Stimulated activated CD4-positive, alpha-beta T cell treated with anti-CD3 and anti-CD28 coated beads, Interleukin-4, amount 100 ng/mL, for 24 hours (primary cell): ENCODE data around the gene IRF3.
A peak's percentile ranks its signal among the peaks of the same experiment; 100 is the strongest.

Experiments used
- DNase-seq: peaks from one replicate; pipeline ENCODE4 v3.0.0-alpha.2; 2020

Gene IRF3, protein sequence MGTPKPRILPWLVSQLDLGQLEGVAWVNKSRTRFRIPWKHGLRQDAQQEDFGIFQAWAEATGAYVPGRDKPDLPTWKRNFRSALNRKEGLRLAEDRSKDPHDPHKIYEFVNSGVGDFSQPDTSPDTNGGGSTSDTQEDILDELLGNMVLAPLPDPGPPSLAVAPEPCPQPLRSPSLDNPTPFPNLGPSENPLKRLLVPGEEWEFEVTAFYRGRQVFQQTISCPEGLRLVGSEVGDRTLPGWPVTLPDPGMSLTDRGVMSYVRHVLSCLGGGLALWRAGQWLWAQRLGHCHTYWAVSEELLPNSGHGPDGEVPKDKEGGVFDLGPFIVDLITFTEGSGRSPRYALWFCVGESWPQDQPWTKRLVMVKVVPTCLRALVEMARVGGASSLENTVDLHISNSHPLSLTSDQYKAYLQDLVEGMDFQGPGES

GRCh38 chr19:49665351-49666119 is at the start of gene IRF3, which contains the start of gene BCL2L12:
Gene IRF3 (minus strand): TSS chr19:49665857. CDS start chr19:49664838, 1,019 bp downstream.
Gene BCL2L12 (plus strand): TSS chr19:49665933. CDS start chr19:49666693, 760 bp downstream.
- peak; percentile 100 for DNase-seq

DNA sequence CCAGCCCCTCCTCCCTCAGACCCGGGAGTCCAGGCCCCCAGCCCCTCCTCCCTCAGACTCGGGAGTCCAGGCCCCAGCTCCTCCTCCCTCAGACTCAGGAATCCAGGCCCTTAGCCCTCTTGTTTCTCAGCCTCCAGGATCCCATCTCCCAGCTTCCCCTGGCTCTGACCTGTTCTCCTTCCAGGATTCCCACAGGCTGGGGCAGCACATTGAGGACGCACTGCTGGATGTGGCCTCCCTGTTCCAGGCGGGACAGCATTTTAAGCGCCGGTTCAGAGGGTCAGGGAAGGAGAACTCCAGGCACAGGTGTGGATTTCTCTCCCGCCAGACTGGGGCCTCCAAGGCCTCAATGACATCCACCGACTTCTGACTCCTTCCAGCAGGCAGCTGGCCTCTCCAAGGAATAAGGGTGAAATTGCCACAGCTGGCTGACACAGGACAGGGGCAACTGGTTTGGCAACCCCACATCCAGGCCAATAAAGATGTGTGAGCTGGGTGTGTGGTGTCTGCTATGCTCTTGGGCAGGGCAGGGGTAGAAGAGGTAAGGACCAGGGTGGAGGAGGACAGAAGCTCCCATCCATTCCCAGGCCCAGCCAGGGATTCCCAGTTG is 47.7 kb upstream of the IRF3 start:
- DNase-seq: no peak

GRCh38 chr19:49712397-49712859 is 46.8 kb upstream of the IRF3 start:
- no peak for DNase-seq

DNA sequence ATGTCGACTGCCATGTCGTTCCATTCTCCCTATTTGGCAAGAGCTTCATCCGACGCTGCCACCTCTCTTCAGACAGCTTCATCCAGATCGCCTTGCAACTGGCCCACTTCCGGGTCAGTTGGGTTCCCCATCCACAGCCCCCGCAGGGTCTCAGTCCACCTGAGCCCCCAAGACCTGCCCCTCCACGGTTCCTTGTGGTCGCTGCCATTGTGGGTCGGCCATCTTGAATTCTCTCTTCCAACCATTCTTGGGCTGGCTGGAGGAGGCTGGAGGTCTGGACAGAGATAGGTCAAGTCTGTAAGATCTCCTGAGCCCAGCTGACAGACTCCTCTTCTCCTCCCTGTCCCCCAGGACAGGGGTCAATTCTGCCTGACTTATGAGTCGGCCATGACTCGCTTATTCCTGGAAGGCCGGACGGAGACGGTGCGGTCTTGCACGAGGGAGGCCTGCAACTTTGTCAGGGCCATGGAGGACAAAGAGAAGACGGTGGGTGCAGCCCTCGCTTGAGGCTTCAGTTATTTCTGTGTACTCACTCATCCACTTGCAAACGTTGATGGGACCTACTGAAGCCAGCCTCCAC is 44.8 kb upstream of the IRF3 start:
- DNase-seq: no peak

DNA sequence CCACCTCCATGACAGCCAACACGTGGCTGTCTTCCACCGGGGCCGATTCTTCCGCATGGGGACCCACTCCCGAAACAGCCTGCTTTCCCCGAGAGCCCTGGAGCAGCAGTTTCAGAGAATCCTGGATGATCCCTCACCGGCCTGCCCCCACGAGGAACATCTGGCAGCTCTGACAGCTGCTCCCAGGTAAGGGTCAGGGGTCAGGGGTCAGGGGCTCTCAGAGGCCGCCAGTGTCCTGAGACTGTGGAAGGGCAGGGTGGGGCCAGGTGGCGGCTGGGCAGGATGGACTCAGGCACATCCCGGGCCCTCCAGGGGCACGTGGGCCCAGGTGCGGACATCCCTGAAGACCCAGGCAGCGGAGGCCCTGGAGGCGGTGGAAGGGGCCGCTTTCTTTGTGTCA is 40.3 kb upstream of the IRF3 start:
- DNase-seq: no peak

DNA sequence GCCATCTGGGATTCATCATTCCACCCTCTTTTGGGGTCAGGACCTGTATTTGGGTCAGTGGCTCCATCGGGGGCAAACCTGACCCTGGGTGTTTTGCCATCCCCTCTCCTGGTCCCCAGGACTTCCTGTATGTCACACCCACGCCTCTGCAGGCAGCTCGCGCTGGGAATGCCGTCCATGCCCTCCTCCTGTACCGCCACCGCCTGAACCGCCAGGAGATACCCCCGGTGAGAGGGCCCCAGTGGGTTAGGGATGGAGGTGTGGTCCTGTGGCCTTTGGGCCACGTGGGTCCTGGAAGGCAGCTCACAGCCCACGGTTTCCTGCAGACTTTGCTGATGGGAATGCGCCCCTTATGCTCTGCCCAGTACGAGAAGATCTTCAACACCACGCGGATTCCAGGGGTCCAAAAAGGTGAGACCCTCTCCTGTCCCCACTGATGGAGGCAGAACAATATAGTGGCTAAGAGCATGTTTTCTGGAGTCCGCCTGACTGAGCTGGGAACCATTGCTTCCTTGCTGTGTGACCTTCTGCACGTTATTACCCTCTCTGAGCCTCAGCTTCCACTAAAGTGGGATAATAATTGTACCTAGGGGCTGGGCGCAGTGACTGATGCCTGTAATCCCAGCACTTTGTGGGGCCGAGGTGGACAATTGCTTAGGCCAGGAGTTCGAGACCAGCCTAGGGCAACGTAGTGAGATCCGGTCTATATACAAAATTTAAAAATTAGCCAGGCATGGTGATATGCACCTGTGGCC is 39.4 kb upstream of the IRF3 start:
- DNase-seq: no peak

DNA sequence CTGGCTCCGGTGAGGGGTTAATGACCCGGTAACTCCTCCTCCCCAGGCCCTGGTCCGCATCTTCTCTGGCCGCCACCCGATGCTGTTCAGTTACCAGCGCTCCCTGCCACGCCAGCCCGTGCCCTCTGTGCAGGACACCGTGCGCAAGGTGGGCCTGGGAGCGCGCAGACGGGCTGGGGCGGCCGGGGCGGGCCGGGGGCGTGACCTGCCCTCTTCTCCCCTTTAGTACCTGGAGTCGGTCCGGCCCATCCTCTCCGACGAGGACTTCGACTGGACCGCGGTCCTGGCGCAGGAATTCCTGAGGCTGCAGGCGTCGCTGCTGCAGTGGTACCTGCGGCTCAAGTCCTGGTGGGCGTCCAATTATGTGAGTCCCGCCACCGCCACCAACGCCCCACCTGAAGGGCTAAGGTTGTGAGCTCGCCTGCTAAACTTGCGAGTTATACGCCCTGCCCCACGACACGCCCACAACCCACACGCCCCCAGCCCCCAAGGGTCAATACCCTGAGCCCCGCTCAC is 35.7 kb upstream of the IRF3 start:
- DNase-seq: no peak

- DNase-seq: no peak
Measured at GRCh38 chr19:49700563-49700962, 34.9 kb upstream of the IRF3 start.

- DNase-seq: no peak
Measured at GRCh38 chr19:49699364-49699763, 33.7 kb upstream of the IRF3 start.

DNA sequence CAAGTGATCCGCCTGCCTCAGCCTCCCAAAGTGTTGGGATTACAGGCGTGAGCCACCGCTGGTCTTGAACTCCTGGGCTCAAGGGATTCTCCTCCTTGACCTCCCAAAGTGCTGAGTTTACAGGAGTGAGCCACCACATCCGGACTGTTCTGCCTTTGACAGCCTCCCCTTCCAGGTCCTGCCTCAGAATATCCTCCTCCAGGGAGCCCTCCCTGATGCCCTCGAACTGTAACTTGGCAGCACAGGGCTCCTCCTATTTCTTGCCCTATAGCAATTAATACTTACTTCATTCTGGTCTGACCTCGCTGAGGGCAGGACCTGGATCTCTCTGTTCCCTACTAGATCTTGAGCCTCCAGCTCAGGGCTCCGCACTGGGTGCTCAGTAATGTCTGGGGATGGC is 31.2 kb upstream of the IRF3 start:
- DNase-seq: no peak

DNA sequence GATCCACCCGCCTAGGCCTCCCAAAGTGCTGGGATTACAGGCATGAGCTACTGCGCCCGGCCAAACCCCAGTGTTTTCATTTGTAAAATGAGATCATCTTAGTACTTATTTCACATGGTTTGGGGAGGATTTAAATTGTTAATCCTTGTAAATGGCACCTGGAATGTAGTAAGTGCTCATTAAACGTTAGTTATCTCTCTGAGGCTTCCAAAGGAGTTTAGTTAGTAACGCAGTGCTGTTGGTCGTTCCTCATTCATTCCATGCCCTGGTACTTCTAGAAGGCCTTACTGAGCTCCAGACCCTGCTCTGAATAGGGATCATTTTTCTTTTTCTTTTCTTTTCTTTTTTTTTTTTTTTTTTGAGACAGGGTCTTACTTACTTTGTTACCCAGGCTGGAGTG is 30.5 kb upstream of the IRF3 start:
- no peak for DNase-seq

GRCh38 chr19:49692147-49692506 is 26.5 kb upstream of the IRF3 start:
- no peak for DNase-seq

DNA sequence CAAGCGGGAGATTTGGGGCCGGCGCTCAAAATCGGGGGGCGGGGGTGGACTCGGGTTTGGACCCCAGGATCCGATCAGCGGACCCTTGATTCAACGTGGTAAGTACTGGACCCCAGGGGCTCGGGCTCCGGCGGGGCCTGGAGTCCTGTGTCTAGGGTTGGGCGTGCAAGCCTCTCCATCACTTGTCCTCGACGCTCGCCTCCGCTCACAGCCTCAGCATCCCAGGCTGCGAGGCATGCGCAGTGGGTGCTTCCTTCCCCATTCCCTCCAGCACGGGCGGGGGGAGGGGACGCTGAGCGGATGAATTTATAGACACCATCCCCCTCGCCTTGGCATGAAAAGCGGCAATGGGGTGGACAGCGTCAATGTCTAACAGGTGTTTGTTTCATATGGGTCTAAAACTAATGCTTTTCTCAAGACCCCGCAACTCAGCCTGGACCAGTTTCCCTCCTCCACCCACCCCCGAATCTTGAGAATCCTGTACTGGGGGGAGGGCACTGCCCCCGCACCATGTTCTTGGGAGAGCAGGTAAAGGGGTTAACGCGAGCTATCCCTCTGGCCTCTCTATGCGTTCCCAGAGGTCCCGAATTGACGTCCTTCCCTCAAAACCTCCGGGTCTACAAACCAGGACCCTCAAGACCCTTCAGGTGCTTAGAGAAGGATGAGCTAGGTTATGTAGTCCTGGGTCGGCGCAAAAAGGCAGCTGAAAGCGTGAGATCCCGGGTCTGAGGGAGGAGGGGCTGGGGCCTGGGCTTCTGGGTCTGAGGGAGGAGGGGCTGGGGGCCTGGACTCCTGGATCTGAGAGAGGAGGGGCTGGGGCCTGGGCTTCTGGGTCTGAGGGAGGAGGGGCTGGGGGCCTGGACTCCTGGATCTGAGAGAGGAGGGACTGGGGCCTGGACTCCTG is 25.8 kb upstream of the IRF3 start:
- peak; percentile 44 for DNase-seq

DNA sequence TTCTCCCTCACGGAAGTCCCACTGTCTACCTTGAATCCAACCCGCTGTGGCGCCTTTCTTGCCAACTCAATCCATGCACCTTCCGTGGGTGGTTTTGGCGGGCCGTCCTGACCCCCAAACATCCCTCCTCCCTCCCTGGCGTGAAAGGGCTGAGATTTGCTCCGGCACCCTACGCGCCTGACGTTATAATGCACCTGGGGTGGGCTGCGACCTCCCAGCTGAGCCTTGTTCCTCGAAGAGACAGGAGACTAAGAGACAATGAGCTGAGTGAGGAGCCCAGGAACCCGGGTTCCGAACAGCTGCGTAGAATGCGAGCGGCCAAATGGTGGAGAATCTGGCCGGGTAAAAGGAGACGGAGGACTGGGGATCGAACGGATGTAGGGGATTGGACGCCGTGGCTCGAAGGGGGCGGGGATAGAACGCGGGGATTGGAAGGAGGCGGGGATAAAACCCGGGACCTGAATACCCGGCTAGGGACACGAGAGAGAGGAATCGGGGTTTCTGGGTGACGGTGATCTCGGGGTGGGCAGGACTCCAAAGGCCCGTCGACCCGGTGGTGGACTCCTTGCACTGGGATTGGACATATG is 25.1 kb upstream of the IRF3 start, which contains the start of gene CPT1C:
Gene CPT1C (plus strand): TSS at position 461 of the 587 bp plus-strand sequence. CDS start 1,137 bp downstream, outside the sequence.
- peak; percentile 67 for DNase-seq

GRCh38 chr19:49690079-49690655 is 24.5 kb upstream of the IRF3 start:
- no peak for DNase-seq

DNA sequence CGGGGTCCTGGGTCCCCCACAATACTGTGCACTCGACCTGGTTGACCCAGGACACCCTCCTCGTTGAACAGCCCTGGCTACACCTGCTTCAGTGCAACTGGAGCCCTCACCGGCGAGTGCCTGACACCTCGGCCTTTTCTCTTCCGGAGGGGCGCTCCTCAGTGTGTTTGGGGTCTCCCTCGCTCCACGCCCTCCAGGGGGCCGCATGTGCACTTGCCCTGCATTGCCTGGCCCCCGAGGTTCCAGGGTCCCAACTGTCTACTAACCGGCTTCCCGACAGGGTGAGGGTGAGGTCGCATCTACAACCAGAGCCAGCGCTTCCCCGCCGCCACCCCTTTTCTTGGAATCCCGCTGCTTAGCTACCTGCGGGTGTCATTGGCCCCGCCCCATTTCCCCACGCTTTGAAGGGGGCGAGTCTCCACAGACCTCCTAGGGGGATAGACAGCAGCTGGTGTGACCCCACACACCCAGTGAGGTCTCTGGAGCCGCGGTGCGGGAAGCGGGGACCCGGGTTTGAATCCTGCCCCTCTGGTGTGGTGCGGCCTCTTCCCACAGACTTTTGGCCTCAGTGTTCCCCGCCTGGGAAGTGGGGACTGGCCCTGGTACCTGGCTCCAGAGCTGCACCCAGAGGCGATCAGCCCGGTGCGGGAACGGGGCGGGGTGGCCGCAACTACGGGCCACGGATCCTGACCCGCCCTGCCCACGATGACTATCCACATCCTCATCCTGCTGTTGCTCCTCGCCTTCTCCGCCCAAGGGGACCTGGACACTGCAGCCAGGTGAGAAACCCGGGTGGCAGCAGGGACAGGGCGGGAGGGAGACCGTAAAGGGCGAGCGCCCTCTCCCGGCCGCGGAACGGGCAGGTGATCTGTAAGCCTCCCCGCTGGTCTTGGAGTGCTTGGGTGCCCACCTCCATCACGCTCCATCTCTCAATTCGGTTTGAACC is 23.7 kb upstream of the IRF3 start, which contains the start of gene ADM5:
Gene ADM5 (plus strand): TSS at position 462 of the 946 bp plus-strand sequence. CDS start 244 bp downstream, at position 706.
- peak; percentile 44 for DNase-seq

DNA sequence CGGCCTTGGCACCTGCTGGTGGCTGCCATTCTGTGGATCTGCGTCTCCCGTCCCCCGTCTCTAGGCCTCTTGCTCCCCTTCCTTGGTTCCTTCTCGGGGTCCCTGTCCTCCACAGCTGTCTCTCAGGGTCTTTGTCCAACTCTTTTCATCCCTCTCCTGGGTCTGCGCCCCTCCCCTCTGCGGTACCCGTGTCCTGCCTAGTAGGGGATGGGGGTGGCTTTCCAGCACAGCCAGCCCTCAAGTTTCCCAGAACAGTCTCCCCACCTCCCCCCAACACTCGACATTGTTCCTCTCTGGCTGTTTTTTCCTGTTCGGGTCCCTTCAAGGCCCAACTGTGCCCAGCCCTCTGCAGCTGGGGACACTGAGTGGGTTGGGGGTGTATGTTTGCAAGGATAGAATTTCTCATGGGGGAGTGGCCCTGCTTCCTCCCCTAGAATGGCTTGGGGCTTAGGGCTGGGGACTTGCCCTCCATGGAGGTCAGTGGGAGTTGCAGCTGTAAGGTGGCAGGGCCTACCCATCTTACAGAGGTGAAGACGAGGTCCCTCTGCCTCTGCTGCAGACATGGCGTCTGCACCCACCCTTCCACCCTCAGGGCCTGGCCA is 23.0 kb upstream of the IRF3 start:
- no peak for DNase-seq
